Suprapubic skin (tissue), 4 donors: ENCODE results near the gene PAQR7. TPM values are rescaled to one million over a fixed set of nuclear protein-coding genes. Genes with fewer than 3 reads are reported as not detected.

Experiments used
- DNase-seq, 2 donors: peaks; one replicate each; pipeline ENCODE4 v3.0.0-alpha.2; 2019; ENCODE audit warnings: low spot score in 2 of 2
- H3K27ac ChIP-seq: fragments of 200-600 bp; sonication (generic); one replicate; pipeline ENCODE4 v1.5.1; 2019
- H3K27me3 ChIP-seq: fragments of 200-600 bp; sonication (generic); one replicate; pipeline ENCODE4 v1.5.1; 2019
- H3K36me3 ChIP-seq: fragments of 200-600 bp; sonication (generic); one replicate; pipeline ENCODE4 v1.5.1; 2019
- H3K4me1 ChIP-seq: fragments of 200-600 bp; sonication (generic); one replicate; pipeline ENCODE4 v1.5.1; 2019
- H3K4me3 ChIP-seq: fragments of 200-600 bp; sonication (generic); one replicate; pipeline ENCODE4 v1.5.1; 2019; ENCODE audit warnings: mild to moderate bottlenecking
- H3K9me3 ChIP-seq: fragments of 200-600 bp; sonication (generic); one replicate; pipeline ENCODE4 v1.5.1; 2019
- CTCF ChIP-seq, 2 donors: fragments of 200-600 bp in 1 of 2; fragments of 450-650 bp in 1 of 2; sonication (generic) in 1 of 2; IDR thresholded peaks; one replicate each; pipeline ENCODE4 v1.5.1; 2016 to 2019; ENCODE audit warnings: antibody characterized with exemption in 2 of 2, mild to moderate bottlenecking in 1 of 2, moderate library complexity in 1 of 2
- EP300 ChIP-seq: sonication (generic); formaldehyde crosslinking; IDR thresholded peaks from one replicate; pipeline ENCODE4 v1.6.1; 2017; ENCODE audit warnings: antibody characterized with exemption
- POLR2A ChIP-seq, 2 donors: fragments of 450-650 bp; IDR thresholded peaks; one replicate each; pipeline ENCODE4 v1.6.1; 2017; ENCODE audit warnings: antibody characterized with exemption in 2 of 2, mild to moderate bottlenecking in 2 of 2, moderate library complexity in 2 of 2
- POLR2AphosphoS5 ChIP-seq, 3 donors: sonication (generic); formaldehyde crosslinking; IDR thresholded peaks; one replicate each; pipeline ENCODE4 v1.6.1; 2017; ENCODE audit warnings: antibody characterized with exemption in 3 of 3
- WGBS: methylation state at CpG from one replicate; pipeline ENCODE4 v1.1.5; 2018; 5-methylcytosine and 5-hydroxymethylcytosine counted together
- total RNA-seq, 4 donors: library from RNA; depleted of rRNA; stranded (reverse); fragments of >200 nt; gene quantifications; one replicate each; pipeline ENCODE4 v1.1.0, GENCODE V29; 2016

The PAQR7 gene
- total RNA-seq, 4 donors from 2014 or later = 14.3 to 20.9 (median 16.6) TPM

DNA sequence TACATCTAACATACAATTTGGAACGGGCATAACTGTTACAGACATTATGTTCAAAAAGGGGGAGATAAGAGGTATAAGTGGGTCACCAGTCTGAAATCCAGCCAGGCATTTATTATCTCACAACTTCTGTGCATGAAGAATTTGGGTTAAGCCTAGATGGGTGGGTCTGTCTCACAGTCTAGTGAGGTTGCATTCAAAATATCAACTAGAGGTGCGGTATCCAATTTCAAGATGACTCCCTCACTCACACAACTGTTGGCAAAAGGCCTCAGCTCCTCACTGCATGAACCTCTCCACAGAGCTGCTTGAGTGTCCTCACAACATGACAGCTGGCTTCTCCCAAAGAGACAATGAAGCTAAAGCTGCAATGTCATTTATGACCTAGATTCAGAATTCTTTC is 21.0 kb downstream of the PAQR7 start:
- Histone ChIP-seq H3K4me1 (peaks cover 12% of the 10 kb centered on the region), H3K27ac (no peak overlapping the region)
- TF ChIP-seq CTCF (IDR thresholded peaks at IDR 0.05) (no peak), EP300 (no peak), POLR2A (IDR thresholded peaks at IDR 0.05) (no peak), POLR2AphosphoS5 (IDR thresholded peaks at IDR 0.05) (no peak)

DNA sequence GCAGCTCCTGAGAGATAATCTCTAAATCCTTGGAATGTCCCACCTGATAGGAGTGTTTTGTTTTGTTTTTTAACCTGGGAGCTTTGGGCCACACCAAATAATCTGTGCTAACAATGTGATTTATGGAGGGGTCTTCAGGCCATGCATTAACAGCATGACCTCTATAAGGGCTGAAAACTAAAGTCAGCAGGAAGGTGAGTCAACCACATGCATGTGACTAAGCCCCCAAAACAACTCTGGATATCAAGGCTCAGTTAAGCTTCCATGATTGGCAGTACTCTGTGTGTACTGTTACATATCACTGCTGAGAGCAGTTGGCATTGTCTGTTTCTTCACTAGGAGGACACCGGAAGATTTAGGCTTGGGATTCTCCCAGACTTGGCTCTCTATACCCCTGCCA is 27.0 kb downstream of the PAQR7 start:
- H3K9me3 ChIP-seq = no peaks in the 10 kb centered on the region
- H3K27me3 ChIP-seq = no peaks in the 10 kb centered on the region
- no peak for TF ChIP-seq CTCF (IDR thresholded peaks at IDR 0.05)
- no peak for TF ChIP-seq POLR2A (IDR thresholded peaks at IDR 0.05)
- no peak for TF ChIP-seq POLR2AphosphoS5 (IDR thresholded peaks at IDR 0.05)
- TF ChIP-seq EP300 = no peak
- no peak for DNase-seq
- no peak overlapping the region for H3K27ac ChIP-seq
- WGBS = 36% methylated on average over 1 of the region's 1 CpG
- H3K4me3 ChIP-seq = no peak overlapping the region
- H3K4me1 ChIP-seq = no peaks in the 10 kb centered on the region
- H3K36me3 ChIP-seq = no peaks in the 10 kb centered on the region

More for the DNA sequence above, 21.0 kb downstream of the PAQR7 start:
- WGBS = 82% methylated on average over 2 of the region's 2 CpGs
- Histone ChIP-seq H3K4me3 (no peak overlapping the region), H3K9me3 (no peaks in the 10 kb centered on the region), H3K27me3 (no peaks in the 10 kb centered on the region), H3K36me3 (no peaks in the 10 kb centered on the region)
- DNase-seq = no peak

GRCh38 chr1:25847929-25848328 is 27.6 kb downstream of the PAQR7 start:
- H3K4me1 ChIP-seq = no peaks in the 10 kb centered on the region
- WGBS = 76% methylated on average over 4 of the region's 4 CpGs
- no peaks in the 10 kb centered on the region for H3K9me3 ChIP-seq
- H3K36me3 ChIP-seq = no peaks in the 10 kb centered on the region
- H3K4me3 ChIP-seq = no peak overlapping the region
- TF ChIP-seq CTCF (IDR thresholded peaks at IDR 0.05) (no peak), POLR2A (IDR thresholded peaks at IDR 0.05) (no peak), EP300 (no peak), POLR2AphosphoS5 (IDR thresholded peaks at IDR 0.05) (no peak)
- H3K27me3 ChIP-seq = no peaks in the 10 kb centered on the region
- no peak for DNase-seq
- no peak overlapping the region for H3K27ac ChIP-seq

GRCh38 chr1:25845664-25846063 is 29.8 kb downstream of the PAQR7 start:
- Histone ChIP-seq H3K9me3 (no peaks in the 10 kb centered on the region), H3K36me3 (no peaks in the 10 kb centered on the region), H3K27ac (no peak overlapping the region), H3K4me3 (no peak overlapping the region), H3K4me1 (no peaks in the 10 kb centered on the region), H3K27me3 (no peaks in the 10 kb centered on the region)
- no peak for TF ChIP-seq POLR2AphosphoS5 (IDR thresholded peaks at IDR 0.05)
- TF ChIP-seq CTCF (IDR thresholded peaks at IDR 0.05) = no peak
- no peak for TF ChIP-seq EP300
- TF ChIP-seq POLR2A (IDR thresholded peaks at IDR 0.05) = no peak
- WGBS = 80% methylated on average over 5 of the region's 5 CpGs
- DNase-seq = no peak

- Histone ChIP-seq H3K4me1 (no peaks in the 10 kb centered on the region), H3K4me3 (no peak overlapping the region), H3K9me3 (no peaks in the 10 kb centered on the region), H3K36me3 (no peaks in the 10 kb centered on the region), H3K27me3 (no peaks in the 10 kb centered on the region), H3K27ac (no peak overlapping the region)
- TF ChIP-seq POLR2AphosphoS5 (IDR thresholded peaks at IDR 0.05) (no peak), CTCF (IDR thresholded peaks at IDR 0.05) (no peak), EP300 (no peak), POLR2A (IDR thresholded peaks at IDR 0.05) (no peak)
- no peak for DNase-seq
- WGBS = 96% methylated on average over 3 of the region's 3 CpGs
Measured at GRCh38 chr1:25844536-25845337, 30.8 kb downstream of the PAQR7 start.
